Measurements from ENCODE around the gene RACK1. TPM values are rescaled to one million over a fixed set of nuclear protein-coding genes. Genes with fewer than 3 reads are reported as not detected.

RACK1 gene
- total and polyA plus RNA-seq, 2 of the 8 experiments (the other 6 are each of a cell fraction or from before 2014, with no cell fraction given), result 2,589 to 7,971 TPM

- TF ChIP-seq MAX (IDR thresholded peaks at IDR 0.05), result no peak
Observed at GRCh38 chr5:181221105-181221791, 22.5 kb downstream of the RACK1 start (continued).
